NCI-H1694 treated with DMSO at 0.1 percent for 48 hours (cell line): ENCODE data around the gene CCDC92.

Experiments used
- DNase-seq: peaks from one replicate; lab custom pipeline; 2025; lab: John Stamatoyannopoulos, UW

CCDC92 gene

GRCh38 chr12:124002021-124002644 is 29.5 kb upstream of the CCDC92 start:
- no peak for DNase-seq

- DNase-seq: no peak
Observed at GRCh38 chr12:124001343-124001742, 28.7 kb upstream of the CCDC92 start.

DNA sequence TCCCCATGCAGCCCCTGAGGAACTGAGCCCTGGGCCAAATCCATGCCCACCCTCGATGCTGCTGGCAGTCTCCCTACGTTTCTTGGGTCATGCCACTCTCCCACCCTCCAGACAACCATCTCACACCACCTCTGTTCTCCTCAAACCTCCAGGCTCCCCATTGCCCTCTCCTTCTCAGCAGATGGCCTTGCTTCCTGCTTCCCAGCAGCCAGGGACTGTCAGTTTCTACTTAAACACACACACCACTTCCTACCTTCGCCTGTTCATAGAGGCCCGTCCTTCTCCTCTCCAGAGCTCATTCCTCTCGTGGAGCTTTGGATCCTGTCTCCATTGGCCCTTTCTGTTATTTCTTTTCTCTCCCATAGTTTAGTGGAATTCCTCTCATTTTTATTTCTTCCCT is 27.5 kb upstream of the CCDC92 start:
- DNase-seq: no peak

DNA sequence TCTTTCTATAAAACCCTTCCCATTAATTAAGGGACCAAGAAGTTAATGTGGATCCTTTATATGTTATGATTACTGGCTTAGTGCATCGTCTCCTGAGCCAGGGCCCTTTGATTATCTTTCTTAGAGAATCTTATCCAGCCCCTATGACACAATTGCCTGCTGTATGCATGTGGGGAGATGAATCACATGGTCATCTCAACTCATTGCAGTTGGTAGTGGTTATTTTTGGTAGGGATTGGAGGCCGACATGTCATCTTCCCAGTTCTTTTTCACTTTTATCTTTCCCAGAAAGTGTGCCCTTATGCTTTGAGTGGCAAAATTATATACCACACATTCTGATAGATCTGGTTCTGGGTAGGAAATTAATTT is 26.3 kb upstream of the CCDC92 start:
- no peak for DNase-seq

GRCh38 chr12:123998344-123998990 is 25.8 kb upstream of the CCDC92 start:
- DNase-seq: no peak

- DNase-seq: no peak
Observed at GRCh38 chr12:123997908-123998307, 25.3 kb upstream of the CCDC92 start.

DNA sequence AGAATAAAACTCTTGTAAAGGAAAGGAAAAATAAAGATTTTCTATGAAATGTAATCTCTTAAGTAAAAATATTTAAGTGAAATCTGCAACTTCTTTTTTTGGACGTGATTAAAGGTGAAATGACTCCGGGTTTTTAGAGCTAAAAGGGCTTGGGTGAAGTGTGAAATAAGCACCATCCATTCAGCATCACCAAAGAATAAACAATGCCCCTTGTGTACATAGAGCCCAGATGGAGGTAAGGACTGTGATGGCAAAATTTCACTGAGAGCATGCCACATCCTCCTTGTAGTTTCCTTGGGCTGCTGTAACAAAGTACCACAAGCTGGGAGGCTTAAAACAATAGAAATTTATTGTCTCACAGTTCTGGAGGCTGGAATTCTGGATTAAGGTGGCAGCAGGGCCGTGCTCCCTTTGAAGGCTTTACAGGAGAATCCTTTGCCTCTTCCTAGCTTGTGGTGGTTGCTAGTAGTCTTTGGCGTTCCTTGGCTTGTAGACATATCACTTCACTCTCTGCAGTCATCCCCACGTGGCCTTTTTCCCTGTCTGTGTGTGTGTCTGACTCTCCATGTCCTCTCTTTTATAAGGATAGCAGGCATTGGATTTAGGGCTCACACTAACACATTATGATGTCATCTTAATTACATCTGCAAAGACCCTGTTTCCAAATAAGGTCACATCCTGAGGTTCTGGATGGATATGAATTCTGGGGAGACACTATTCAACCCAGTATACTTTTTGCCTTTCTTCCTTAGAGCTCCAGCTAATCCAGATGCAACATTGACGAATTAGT is 24.6 kb upstream of the CCDC92 start:
- no peak for DNase-seq

DNA sequence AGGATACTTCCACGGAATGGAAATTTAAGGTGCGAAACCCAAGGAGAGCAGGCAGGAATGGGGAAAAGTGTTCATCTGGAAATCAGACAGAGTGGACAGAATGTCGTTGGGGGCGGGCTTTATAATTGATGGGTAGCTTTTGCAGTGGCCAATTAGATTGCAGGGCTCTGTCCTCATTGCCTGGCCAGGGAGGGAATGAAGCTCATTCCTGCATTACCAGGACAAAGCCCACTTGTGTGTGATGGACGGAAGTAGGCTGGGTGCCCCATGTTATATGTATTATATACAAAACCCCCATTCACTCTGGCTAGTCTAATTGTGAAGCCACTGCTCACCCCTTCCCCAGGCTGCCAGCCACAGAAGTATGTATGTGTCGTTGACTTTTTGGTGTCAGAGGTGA is 23.9 kb upstream of the CCDC92 start:
- no peak for DNase-seq

- no peak for DNase-seq
Observed at GRCh38 chr12:123995023-123995748, 22.6 kb upstream of the CCDC92 start.

GRCh38 chr12:123992118-123992825 is 19.6 kb upstream of the CCDC92 start:
- no peak for DNase-seq

DNA sequence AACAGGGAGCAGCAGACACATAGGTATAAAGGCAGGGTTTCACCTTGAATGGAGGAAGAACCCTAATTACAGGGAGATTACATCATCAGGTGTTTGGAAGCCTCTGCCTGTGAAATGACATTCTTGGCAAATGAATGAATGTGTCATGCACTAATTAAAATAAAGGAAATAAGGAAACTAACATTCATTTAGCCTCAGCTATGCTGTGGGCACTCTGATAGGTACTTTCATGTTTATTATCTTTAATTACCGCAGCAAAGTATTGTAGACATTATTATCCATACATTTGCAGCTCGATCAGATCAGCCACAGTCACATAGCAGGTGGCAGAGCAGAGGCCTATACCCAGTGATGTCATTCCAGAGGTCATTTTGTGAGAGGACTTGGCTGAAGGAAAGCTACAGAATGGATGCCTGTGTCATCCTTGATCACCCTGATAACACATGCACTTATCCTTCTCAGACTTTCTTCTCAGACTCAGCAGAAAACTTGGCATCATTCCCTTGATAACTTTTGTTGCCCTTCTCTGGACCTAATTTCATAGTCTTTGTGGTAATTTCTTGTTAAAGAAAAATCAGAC is 18.8 kb upstream of the CCDC92 start:
- no peak for DNase-seq

GRCh38 chr12:123990511-123990910 is 17.9 kb upstream of the CCDC92 start:
- no peak for DNase-seq

DNA sequence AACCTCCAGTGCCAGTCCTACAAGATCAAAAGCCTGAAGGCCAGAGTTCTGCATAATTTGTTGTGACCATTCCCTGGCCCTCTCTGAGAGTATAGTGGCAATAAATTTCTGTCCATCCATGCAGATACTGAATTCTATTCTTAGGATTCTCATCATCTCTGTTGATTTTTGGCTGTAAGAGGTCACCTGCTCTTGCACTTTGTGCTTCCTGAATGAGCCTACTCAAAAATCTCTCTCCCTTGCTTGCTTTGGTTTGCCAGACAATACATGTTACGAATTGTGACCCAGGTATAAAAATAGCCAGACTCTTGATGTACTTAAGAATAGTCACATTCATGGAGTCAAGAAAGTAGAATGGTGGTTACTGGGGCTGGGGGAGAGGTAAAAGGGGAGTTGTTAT is 17.1 kb upstream of the CCDC92 start:
- DNase-seq: no peak

- DNase-seq: no peak
Observed at GRCh38 chr12:123989168-123989567, 16.5 kb upstream of the CCDC92 start.

- no peak for DNase-seq
Observed at GRCh38 chr12:123987022-123987421, 14.4 kb upstream of the CCDC92 start.

DNA sequence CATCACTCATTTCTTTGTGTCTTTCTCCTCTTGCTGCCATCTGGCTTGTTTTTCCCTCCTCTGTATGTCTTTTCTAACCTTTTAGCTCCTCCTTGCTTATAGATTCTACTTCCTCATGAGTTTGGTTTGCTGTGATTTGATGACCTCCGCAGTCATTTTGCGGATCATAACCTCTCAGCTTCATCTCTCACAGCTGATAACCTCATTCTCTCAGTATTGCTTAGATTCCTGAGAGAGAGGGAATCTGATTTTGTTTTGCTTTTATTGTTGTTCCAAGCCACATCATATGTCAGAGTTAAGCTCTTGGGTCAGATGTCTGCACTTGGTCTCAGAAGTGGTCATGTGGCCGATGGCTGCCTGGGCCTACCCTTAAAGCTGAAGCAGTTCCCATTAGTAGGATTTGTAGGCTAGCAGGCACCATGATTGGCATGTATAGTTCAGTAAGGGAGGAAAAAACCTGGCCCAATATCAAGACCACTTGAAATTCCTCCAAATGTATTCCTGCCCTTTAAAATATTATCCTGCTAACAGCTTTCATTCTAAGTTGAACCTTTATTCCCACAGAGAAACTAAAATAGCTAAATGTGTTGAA is 13.8 kb upstream of the CCDC92 start:
- no peak for DNase-seq

GRCh38 chr12:123984903-123985302 is 12.3 kb upstream of the CCDC92 start:
- no peak for DNase-seq

DNA sequence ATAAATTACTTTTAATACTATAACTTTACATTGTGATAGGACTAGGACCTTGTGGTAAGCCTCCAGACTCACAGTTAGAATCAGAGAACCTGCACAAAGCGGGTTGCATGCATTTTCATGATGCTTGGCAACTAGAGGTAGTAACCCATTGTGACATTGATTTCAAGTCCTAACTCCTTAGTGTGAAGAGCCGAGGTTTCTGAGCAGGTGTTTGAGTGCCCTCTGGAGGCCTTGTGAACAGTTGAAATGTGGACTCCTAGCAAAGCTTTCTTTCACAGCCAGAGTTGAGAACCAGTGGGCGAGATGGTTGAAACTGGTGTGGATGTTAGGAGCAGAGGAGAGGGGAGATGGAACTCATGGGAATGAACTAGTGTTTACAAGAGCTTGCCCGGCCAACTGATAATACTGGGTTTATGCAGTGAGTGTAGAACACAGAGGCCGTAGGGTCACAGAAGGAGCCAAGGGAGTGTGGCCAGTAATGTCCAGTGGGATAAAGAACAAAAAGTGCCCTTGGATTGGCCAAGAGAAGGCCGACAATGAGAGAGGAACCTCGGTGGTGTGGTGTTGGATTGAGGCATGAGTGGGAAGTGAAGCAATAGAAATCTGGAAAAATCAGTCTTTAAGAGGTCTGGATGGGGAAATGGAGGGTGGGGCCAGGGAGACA is 11.3 kb upstream of the CCDC92 start:
- peak; percentile 29 for DNase-seq

- no peak for DNase-seq
Observed at GRCh38 chr12:123982269-123982668, 9.6 kb upstream of the CCDC92 start.

GRCh38 chr12:123979566-123979965 is 6.9 kb upstream of the CCDC92 start:
- DNase-seq: no peak
